SJCRH30 (cell line): Measurements from ENCODE around the gene GMDS. TPM values are rescaled to one million over a fixed set of nuclear protein-coding genes. Genes with fewer than 3 reads are reported as not detected.

Source experiments
- DNase-seq, 2 experiments: peaks; one replicate each; pipeline ENCODE4 v3.0.0-alpha.2; 2015 to 2020
- H3K27ac ChIP-seq: fragments of 250-450 bp; sonication (Bioruptor Pico); 2 replicates; pipeline ENCODE4 v1.5.1; 2020; ENCODE audit warnings: mild to moderate bottlenecking, moderate library complexity
- H3K27me3 ChIP-seq: fragments of 250-450 bp; sonication (Bioruptor Pico); 2 replicates; pipeline ENCODE4 v1.5.1; 2020; ENCODE audit warnings: mild to moderate bottlenecking, moderate library complexity
- H3K36me3 ChIP-seq: fragments of 250-450 bp; sonication (Bioruptor Pico); 2 replicates; pipeline ENCODE4 v1.5.1; 2020; ENCODE audit warnings: mild to moderate bottlenecking, moderate library complexity
- H3K4me1 ChIP-seq: fragments of 250-450 bp; sonication (Bioruptor Pico); 2 replicates; pipeline ENCODE4 v1.5.1; 2020; ENCODE audit warnings: mild to moderate bottlenecking, moderate library complexity
- H3K4me3 ChIP-seq: fragments of 250-450 bp; sonication (Bioruptor Pico); 2 replicates; pipeline ENCODE4 v1.5.1; 2020; ENCODE audit warnings: mild to moderate bottlenecking, moderate library complexity
- H3K9me3 ChIP-seq: fragments of 250-450 bp; sonication (Bioruptor Pico); replicated peaks from 2 replicates; pipeline ENCODE4 v1.5.1; 2020; ENCODE audit warnings: mild to moderate bottlenecking, moderate library complexity
- total RNA-seq: library from RNA; depleted of rRNA; stranded (reverse); fragments of >200 nt; shearing (Covaris generic); gene quantifications from 2 replicates; pipeline ENCODE4 v1.2.3, GENCODE V29; 2014

GMDS gene
- total RNA-seq, 1 experiment from 2014 or later = 7.9 TPM

- no peak overlapping the region for H3K27ac ChIP-seq
- no peak overlapping the region for H3K4me3 ChIP-seq
- 0 out of 2 replicates have a peak, but pooled peaks cover 2% of the 10 kb centered on the region for H3K4me1 ChIP-seq
- H3K27me3 ChIP-seq = no peaks in the 10 kb centered on the region
- no peaks in the 10 kb centered on the region for H3K36me3 ChIP-seq
- no peaks in the 10 kb centered on the region for H3K9me3 ChIP-seq
- no peak for DNase-seq
Measured at GRCh38 chr6:1627827-1628560, 617.4 kb downstream of the GMDS start.

DNA sequence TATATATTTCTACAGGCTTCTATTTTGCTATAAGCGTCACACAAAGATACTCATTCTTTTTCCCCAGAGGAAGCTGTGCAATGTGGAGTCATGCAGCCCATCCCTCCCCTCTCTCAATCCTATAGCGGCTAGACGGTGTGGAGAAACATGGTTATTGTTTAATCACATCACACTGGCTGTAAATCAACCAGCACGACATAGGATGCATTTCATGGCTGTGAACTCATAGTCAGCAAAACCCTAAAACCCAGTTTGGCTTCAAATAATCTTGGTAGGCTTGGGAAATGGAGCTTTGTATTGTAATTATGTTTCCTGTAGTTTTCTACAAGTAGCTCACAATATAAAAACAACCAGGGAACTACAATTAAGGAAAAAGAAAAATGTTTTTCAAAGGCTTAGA is 618.9 kb downstream of the GMDS start:
- no peak overlapping the region for H3K4me3 ChIP-seq
- H3K27ac ChIP-seq = no peak overlapping the region
- no peaks in the 10 kb centered on the region for H3K27me3 ChIP-seq
- H3K36me3 ChIP-seq = no peaks in the 10 kb centered on the region
- 0 out of 2 replicates have a peak, but pooled peaks cover 2% of the 10 kb centered on the region for H3K4me1 ChIP-seq
- H3K9me3 ChIP-seq = no peaks in the 10 kb centered on the region
- no peak for DNase-seq

GRCh38 chr6:1625794-1626435 is 619.5 kb downstream of the GMDS start:
- no peaks in the 10 kb centered on the region for H3K9me3 ChIP-seq
- H3K27me3 ChIP-seq = no peaks in the 10 kb centered on the region
- H3K4me1 ChIP-seq = 0 out of 2 replicates have a peak, but pooled peaks cover 2% of the 10 kb centered on the region
- no peak overlapping the region for H3K4me3 ChIP-seq
- DNase-seq = no peak
- H3K27ac ChIP-seq = no peak overlapping the region
- no peaks in the 10 kb centered on the region for H3K36me3 ChIP-seq

- Histone ChIP-seq H3K4me3 (no peak overlapping the region), H3K27ac (no peak overlapping the region), H3K27me3 (no peaks in the 10 kb centered on the region), H3K36me3 (no peaks in the 10 kb centered on the region), H3K9me3 (no peaks in the 10 kb centered on the region), H3K4me1 (no peaks in the 10 kb centered on the region)
- DNase-seq = no peak
Measured at GRCh38 chr6:1624851-1625781, 620.3 kb downstream of the GMDS start.

GRCh38 chr6:1624058-1624850 is 621.2 kb downstream of the GMDS start:
- no peaks in the 10 kb centered on the region for H3K4me1 ChIP-seq
- H3K36me3 ChIP-seq = no peaks in the 10 kb centered on the region
- H3K27me3 ChIP-seq = no peaks in the 10 kb centered on the region
- no peak overlapping the region for H3K4me3 ChIP-seq
- no peak for DNase-seq
- H3K9me3 ChIP-seq = no peaks in the 10 kb centered on the region
- H3K27ac ChIP-seq = no peak overlapping the region

DNA sequence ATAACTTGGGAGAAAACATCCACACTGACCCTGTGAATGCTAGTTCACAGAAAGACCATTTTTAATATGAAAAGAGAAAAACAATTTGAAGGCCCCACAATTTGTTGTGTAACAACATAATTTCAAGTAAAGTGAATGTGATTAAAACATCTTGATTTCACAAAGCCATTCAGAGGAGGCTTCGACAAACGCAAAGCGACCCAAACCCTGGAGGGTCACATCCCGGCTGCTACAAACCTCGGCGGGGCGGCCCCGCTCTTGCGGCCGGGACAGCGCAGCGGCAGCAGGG is 621.7 kb downstream of the GMDS start:
- Histone ChIP-seq H3K9me3 (no peaks in the 10 kb centered on the region), H3K27me3 (no peaks in the 10 kb centered on the region), H3K27ac (no peak overlapping the region), H3K4me3 (no peak overlapping the region), H3K36me3 (no peaks in the 10 kb centered on the region), H3K4me1 (no peaks in the 10 kb centered on the region)
- no peak for DNase-seq

- no peak overlapping the region for H3K4me3 ChIP-seq
- DNase-seq = no peak
- H3K36me3 ChIP-seq = no peaks in the 10 kb centered on the region
- no peaks in the 10 kb centered on the region for H3K9me3 ChIP-seq
- no peaks in the 10 kb centered on the region for H3K27me3 ChIP-seq
- H3K27ac ChIP-seq = no peak overlapping the region
- H3K4me1 ChIP-seq = no peaks in the 10 kb centered on the region
Measured at GRCh38 chr6:1622851-1623768, 622.3 kb downstream of the GMDS start.

DNA sequence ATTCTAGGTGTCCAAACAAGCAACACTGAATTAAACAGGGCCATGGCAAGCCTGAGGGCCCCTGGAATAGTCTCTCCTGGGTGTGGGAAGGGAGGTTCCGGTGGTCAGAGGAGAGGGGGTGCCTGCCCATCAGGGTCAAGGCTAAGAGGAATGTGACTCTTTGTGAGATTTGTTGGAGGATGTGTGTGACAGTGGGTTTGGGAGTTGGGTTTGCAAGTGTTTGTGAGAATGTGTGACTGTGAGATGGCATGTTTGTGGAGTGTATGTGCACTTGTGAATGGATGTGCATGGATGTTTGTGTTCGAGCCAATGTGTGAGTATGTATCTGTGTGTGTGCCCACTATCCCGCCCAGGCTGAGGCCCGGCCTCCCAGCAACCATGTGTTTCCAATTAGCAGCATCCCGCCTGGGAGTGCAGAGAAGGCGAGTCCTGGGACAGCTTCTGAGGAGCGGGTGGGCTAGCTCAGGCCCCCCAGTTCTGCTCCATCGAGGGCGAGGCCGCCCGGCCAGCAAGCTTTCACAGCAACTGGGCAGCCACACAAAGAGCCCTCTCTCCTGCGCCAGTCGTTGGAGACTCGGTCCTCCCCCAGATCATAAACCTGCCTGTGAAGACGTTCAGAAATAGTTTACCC is 623.1 kb downstream of the GMDS start:
- DNase-seq = no peak
- Histone ChIP-seq H3K27ac (no peak overlapping the region), H3K4me3 (no peak overlapping the region), H3K36me3 (no peaks in the 10 kb centered on the region), H3K27me3 (no peaks in the 10 kb centered on the region), H3K4me1 (no peaks in the 10 kb centered on the region), H3K9me3 (no peaks in the 10 kb centered on the region)

DNA sequence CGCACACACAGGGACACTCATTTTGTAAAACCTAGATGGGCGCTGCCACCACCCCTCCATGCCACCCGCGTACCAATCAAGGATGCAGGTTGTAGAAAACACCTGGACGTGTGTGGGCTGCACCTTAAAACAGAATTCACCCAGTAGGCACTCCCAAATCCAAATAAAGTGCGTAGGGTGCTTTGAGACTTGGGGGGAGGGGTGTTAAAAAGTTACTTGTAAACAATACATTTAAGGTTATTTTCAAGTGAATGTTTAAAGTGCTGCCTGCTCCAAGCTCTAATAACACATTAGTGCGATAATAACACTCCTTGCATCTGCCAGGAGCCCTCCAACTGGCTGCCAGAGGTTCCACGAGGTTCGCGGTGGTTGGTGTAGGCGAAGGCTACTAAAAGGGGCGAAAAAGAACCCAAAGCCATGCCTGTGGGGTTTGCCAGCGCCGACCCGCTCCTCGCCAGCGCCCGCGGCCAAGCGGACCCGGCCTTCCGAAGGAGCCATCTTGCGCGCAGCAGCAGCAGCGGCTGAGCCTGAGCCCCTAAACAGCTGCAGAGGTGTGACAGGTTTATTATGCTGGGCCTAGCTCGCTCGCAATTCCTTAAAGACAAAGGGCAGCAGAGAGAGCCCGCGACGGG is 624.2 kb downstream of the GMDS start:
- Histone ChIP-seq H3K27me3 (no peaks in the 10 kb centered on the region), H3K36me3 (no peaks in the 10 kb centered on the region), H3K4me3 (no peak overlapping the region), H3K9me3 (no peaks in the 10 kb centered on the region), H3K27ac (no peak overlapping the region), H3K4me1 (no peaks in the 10 kb centered on the region)
- no peak for DNase-seq

DNA sequence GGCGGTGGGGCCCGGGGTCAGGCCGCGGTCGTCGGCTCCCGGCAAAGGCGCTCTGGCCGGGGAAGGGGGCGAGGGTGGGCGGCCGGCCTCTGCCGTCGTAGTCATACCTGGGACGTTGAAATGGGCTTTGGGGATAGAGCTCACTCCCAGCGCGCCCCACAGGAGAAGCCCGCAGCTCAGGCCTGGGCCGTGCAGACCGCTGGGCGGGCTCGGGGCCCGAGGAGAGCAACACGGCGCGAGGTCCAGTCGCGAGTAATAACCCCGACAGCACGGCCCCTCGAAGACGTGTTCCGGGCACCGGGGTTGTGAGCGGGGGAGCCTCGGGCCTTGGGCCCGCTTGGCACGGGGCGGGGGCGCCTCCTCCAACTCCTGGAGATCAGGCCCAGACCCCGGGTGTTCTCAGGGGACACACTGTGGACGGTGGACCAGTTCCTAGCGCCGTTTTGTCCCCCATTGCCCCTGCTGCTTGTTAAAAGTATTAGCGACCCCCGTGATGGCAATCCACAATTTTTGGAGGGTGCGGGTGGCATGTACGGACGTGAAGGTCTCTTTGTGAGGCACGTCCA is 624.8 kb downstream of the GMDS start:
- no peak for DNase-seq
- H3K4me3 ChIP-seq = no peak overlapping the region
- no peaks in the 10 kb centered on the region for H3K36me3 ChIP-seq
- H3K27me3 ChIP-seq = no peaks in the 10 kb centered on the region
- no peak overlapping the region for H3K27ac ChIP-seq
- H3K9me3 ChIP-seq = no peaks in the 10 kb centered on the region
- no peaks in the 10 kb centered on the region for H3K4me1 ChIP-seq

DNA sequence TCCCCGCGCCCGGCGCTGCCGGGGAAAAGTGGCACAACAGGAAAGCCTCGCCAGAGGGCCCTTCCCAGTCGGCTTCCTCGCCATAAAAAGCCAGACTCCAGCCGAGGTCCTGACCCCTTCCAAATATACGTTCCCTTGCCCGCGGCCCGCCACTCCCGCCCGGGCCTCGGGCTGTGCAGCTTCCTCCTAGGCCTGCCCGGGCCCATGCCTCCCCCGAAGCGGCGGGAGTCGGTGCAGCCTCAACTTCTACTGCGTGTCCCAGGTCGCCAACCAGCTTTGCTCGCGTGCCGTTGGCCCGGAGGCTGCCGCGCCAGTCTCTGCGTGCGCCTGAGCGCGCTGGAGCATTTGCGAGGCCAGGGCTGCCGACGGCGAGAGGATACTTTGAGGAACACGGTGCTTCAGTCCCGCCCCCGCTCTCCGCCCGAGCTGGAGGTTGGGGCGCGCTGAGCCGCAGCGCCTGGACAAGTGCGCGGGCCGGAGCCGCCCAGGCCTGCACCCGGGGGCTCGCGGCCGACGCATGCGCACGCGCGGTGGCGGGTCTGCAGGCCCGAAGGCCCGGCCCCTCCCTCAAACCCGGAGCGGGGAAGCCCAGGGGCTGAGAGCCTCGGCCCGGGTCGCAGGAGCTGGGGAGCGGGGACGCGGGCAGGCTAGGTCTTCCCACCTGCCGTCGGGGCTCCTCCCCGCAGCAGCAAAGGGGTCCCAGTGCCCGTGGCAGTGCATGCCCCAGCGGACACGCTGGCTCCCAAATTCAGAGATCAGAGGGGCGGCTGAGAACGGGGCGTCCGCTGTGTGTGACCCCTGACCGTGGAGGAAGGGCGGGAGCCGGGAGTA is 625.5 kb downstream of the GMDS start:
- no peak overlapping the region for H3K4me3 ChIP-seq
- no peak for DNase-seq
- H3K36me3 ChIP-seq = no peaks in the 10 kb centered on the region
- H3K4me1 ChIP-seq = no peaks in the 10 kb centered on the region
- no peaks in the 10 kb centered on the region for H3K27me3 ChIP-seq
- no peak overlapping the region for H3K27ac ChIP-seq
- no peaks in the 10 kb centered on the region for H3K9me3 ChIP-seq

DNA sequence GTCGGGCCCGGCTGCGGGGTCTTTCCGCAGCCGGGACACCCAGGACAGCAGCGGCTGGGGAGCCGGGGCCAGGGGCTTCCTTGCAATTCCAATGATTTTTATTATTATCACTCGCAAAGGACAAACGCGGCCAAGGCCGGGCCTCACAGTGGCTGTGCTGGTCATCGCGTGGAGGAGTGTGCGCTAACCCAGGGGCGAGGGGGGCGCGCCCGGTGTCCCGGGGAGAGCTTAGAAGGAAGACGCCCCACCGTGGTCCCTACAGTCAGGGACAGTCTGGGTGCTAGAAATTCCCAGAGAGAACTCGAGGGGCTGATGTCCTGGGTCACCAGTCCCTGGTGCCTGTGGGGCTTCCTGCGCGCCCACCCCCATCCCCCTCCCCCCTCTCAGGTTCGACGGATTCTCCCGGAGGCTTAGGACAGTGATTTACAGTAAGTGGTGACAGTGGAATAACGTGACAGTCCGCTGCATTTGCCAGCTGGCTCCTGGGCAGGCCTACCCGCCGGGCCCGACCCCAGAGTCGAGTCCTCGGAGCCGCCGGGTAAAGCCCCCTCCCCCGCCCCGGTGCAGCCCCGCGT is 626.2 kb downstream of the GMDS start:
- DNase-seq = no peak

More for the DNA sequence above, 626.2 kb downstream of the GMDS start:
- H3K4me3 ChIP-seq = no peak overlapping the region
- H3K9me3 ChIP-seq = no peaks in the 10 kb centered on the region
- no peaks in the 10 kb centered on the region for H3K4me1 ChIP-seq
- H3K27ac ChIP-seq = no peak overlapping the region
- H3K36me3 ChIP-seq = no peaks in the 10 kb centered on the region
- no peaks in the 10 kb centered on the region for H3K27me3 ChIP-seq
